ENCODE measurements around the gene TIPARP.

The TIPARP gene

DNA sequence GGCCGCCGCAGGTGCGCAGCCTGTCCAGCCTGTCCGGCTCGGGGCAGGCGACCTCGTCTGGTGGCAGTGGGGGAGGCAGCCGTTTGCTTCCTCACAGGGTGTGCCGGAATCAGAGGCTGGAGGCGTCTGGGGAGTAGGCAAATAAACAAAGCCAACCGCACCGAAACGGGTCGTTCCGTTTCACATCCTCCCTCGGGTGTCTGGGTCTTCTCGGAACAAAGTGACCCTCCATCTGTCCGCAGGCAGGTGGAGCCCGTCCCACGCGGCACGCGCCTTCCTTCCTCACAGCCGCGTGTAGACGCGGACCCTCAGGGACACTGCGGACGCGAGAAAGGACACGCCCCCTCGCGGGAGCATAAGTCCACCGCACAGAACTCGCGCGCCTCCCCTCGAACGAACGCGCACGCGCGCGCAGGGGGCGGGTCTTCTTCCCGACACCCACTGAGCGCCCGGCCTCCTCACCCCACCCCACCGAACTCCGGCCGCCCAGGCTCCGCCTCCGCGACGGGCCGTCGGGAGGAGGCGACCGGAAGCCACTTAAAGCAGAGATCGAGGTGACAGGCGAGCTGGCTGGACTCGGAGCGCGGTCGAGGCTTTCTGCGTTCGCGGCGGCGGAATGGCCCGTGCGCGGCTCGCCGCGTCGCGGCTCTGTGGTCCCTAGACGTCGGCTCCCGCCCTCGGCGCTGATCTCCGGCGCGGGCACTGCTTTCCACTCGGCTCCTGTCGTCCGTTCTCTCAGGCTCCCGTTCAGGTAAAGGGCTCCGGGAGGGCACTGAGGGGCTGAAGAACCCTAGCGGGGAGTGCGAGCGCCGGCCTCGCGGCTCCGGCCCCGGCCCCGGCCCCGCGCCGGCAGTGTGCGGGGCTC is at the start of gene TIPARP:
TIPARP (plus strand) TSS at position 545 of the 865 bp plus-strand sequence. CDS start 3,108 bp downstream, outside the sequence.
- DNase-seq, result peak; percentile 99

- DNase-seq, result no peak
Observed at GRCh38 chr3:156626104-156626503, 48.3 kb upstream of the TIPARP start.

DNA sequence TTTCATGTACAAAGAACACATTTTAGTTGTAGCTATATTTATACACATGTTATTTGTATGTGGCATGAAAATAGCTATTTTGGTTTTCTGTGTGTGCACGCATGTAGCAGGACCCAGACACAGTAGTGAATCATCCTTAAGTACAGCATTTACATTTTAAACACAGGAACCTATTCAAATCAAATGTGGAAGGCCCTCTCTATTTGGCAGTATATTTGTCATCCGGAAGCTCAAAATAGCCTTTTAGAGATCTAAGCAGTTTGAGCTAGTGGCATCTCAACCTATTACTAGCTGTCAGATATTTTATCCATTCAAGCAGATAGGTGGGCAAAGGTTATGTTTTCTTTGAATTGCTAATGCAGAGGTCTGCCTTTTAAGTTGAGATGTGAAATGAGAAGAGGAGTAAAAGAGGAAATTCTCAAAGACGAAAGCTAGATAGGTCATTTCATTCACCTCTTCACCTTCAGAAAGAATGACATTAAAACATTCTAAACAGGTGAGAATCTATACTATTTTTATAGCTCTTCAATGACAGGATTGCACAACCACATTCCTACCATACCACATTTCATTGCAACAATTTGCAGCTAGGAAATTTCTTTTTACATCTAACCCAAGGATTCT is 46.3 kb upstream of the TIPARP start:
- DNase-seq, result no peak

DNA sequence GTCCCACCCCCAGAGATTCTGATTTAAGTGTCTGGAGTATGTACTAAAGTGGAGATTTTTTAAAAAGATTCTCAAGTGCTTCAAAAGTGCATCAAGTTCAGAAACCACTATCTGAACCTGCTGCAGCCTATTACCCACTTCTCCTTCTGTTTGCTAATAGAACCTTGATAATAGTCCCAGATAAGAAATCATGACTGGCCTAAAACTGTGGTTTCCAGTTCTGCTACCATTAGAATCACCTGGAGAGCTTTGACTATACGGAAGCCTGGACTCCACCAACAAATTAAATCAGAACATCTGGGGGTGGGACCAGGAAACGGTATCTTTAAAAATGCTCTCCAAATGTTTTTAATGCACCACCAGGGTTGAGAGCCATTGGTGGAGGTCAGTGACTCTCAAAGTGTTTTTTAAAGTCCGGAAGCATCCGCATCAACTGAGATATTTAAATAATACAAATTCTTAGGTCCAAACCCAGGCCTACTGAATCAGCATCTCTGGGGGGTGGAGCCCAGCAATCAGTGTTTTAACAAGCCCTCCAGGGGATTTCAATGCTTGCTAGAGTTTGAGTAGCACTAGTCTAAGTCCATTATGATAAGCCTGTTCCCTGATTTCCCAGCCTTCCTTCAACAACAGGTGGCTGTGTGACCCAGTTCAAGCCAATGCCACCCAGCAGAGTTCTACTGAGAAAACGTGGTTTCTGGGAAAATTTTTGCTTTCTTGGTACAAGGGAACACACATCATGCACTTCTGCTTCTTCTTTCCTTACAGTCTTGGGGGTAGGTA is 45.4 kb upstream of the TIPARP start:
- no peak for DNase-seq

DNA sequence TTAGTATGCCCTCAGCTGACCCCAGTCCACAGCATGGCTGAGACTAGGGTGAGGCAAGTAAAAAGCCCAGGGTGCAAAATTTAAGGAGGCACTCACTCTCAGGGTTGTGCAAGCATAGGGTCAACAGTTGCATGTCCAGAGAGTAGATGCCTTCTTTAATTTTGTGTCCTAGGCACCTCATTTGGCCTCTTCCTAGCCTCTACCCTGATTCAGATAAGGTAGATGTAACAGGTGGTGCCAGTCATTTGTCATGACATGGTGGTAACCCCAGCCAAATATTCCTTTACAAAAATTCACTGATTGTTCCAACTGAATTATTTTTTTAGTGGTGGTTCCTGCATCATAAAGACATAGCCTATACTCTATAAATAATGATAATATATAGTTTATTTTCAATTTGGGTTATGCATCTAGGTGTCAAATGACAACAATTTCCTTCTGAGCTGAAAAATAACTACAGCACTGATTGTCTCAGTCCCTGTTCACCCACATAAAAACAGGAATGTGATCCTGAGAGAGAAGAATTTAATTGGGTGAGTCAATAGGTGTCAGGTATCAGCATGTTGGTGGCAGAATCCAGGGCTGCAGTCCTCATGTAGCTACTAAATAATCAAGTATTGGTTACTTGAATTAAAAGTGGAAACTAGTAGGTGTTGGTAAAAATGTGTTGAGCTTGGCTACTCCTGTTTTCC is 44.2 kb upstream of the TIPARP start:
- DNase-seq, result no peak

DNA sequence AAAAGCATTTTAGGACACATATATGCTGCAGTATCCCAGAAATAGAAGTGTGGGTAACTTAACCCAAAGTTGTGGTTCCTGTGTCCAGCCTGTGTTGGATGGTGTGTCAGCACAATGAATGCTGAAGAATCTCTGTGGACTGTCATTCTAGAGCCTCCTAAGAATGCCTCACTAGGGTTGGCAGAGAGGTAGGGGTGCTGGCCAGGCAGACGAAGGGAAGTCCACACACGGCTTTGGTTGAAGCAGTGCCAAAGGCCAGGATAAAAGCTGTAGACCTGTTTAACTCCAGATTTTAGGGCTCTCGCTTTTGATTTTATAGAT is 43.7 kb upstream of the TIPARP start:
- DNase-seq, result no peak

DNA sequence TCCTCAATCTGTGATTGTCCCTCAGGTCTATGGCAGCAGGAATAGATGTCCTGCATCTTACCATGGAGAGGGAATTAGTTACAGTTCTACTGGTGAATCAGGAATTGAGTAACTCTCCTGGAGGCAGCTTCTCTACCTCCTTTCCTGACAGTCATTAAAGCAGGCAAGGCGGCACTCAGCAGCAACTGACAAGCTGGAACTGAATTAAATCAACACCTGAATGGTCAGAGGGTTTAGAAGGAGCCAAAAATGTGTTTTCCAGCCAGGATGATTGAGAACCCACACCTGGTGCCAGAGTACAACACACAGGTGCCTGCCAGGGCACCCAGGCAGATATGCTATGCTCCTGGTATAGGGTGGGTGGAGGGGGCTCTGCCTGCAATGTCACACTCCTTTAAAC is 43.1 kb upstream of the TIPARP start:
- DNase-seq, result no peak

GRCh38 chr3:156632601-156633000 is 41.8 kb upstream of the TIPARP start:
- DNase-seq, result no peak

- DNase-seq, result no peak
Observed at GRCh38 chr3:156633335-156633734, 41.1 kb upstream of the TIPARP start.

DNA sequence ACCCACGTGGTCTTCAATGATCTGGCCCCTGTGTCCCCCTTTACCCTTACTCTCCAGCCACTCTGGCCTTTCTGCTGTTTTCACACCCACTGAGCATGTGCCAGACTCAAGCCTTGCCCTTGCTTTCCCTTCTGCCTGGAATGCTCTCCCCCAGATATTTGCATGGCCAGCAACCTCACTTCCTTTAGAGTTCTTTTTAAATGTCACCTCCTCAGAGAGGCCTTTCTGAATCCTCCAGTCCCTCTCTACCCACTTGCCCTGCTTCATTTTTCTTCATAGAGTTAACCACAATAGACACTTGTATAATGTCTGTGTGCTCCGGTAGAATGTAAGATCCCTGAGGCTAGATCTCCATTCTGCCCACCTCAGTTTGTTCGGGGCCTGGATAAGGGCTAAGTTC is 39.4 kb upstream of the TIPARP start:
- no peak for DNase-seq

DNA sequence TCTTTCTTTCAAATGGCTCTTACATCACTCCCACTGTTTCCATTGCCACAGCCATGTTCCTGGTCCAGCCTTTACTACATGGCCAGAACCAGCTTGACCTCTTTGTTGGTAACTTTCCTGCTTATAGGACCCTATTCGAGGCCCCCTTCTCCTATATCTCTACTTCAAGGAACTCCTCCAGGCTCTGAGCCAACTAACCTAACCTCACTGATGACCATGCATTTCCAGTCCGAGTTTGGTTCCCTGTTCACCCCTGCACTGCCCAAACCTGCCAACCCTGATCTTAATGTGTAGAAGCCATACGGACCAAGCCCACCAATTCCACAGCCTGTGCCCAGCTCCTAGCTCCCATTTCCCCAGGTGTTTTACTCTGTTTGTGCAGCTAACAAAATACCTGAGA is 38.4 kb upstream of the TIPARP start:
- no peak for DNase-seq

GRCh38 chr3:156637480-156638022 is 36.8 kb upstream of the TIPARP start:
- DNase-seq, result no peak

GRCh38 chr3:156638271-156638670 is 36.1 kb upstream of the TIPARP start:
- DNase-seq, result no peak

- DNase-seq, result no peak
Observed at GRCh38 chr3:156639414-156640023, 34.9 kb upstream of the TIPARP start.

DNA sequence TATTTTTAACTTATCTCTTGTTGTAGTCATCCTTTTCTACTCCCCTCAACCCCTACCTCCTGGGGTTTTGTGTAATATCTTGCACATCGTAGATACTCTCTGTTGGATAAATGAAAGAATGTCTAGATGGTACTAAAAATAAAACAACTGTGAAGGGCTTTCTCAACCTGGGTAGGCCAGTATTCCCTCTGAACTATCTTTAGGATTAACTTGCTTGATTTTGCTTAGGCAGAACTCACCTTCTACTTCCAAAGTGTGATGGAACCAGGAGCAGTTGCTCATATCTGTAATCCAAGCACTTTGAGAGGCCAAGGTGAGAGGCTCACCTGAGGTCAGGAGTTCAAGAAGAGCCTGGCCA is 32.8 kb upstream of the TIPARP start:
- DNase-seq, result no peak

DNA sequence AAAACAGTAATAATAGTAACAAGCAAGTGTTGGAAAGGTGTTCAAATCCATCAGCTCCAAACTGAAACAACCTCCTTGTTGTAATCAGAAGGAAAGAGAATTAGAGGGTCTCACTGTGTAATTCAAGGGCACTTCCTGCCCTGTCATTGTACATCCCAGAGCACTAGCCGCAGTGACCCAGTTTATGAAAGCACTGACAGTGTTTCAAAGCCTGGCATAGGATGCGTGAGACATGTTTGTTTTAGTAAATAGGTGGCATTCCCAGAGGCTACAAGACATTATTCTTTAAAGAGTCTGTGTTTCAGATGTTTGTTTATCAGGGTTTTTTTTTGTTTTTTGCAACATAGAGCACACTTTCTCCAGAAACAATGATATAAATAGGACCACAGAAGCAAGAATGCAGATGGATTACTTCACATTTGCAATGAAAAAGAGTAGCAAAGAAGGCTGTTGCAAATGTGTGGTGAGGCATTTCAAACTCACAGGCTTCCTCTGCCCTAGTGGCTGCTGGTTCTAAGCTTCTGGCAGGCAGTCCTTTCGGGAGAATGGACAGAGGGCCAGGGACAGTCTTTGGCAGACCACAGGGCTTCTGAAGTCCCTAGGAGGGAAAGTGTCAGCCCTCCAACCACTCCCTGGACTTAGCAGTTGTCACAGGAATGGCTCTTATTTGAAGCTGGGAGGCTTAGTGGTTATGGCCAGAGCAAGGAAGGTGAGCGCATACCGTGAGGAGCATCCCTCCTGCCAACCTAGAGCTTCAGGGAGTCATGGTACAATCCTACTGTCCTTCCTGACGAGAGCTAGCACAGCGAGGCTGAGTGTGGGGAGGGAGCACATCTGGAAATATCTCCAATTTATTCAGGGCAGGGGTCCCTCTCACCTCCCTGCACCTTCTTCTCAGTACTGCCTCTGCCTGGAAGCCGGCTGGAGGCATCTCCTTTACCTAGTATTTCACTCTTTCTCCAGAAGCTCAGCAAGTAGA is 31.4 kb upstream of the TIPARP start:
- DNase-seq, result no peak

DNA sequence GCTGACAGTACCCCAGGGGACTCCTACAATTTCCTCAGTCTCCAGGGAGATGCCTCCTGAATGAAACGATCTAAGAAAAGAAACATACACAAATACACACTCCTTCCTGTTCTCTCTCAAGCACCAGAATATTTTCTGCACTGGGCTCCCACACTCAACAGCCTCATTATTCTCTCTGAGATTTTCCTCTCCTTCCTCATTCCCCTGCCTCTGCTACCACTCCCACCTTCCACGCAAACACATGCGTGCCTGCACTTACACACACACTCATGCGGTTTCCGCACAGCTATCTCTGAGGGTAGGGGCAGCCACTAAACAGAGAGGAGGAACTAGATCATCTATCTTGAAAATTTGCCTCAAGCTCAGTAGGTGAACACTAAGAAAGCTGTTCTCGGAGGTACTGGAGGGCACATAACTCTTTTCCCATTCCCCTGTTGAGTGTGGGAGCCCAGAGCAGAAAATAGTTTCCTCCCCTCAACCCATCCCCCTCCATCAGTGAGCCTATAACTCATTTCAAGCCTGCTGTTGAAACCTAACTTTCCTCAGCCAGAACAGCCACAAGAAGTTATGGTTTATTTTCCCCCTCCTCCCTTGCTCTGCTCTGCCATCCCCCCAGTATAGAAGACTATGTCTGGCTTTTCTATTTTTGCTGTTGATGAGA is 30.5 kb upstream of the TIPARP start:
- DNase-seq, result peak; percentile 40

GRCh38 chr3:156644958-156645357 is 29.4 kb upstream of the TIPARP start:
- DNase-seq, result no peak

DNA sequence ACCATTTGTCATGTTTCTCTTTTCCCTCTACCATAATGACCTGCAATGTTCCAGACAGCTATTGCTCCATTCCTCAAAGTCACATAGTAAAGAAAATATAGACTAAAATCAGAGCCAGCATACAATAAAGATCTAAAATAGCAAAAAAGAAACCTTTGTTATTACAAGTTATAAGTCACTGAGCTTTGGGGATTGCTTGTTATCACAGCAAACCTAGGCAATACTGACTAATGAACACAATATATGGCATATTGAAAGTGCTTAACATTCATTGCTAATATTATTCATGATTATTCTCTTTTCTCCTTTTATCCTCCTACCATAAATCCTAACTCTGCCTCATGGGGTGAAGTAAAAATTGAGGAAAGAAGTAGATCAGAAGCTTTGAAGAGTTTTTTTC is 27.4 kb upstream of the TIPARP start:
- DNase-seq, result no peak

DNA sequence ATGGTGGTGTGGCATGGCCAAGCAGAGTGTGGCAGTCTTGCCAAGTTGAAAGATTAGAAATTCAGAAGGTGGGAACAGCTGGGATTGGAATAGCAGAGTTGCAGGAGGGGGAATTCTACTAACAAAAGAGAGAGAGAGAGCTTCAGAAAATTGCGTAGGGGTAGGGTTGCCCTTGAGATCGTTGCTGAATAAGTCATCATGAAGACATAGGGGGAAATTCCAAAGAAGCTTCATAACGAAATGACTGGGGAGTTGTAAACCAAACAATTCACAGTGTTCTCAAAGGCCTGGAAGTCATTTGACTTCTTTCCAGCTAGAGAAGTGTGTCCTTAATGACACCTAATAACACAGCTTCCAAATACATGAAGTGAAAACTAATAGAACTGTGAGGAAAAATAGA is 26.3 kb upstream of the TIPARP start:
- no peak for DNase-seq

GRCh38 chr3:156649681-156650080 is 24.7 kb upstream of the TIPARP start:
- no peak for DNase-seq
